RWPE2 (cell line): ENCODE results near the gene SPAG16.
A peak's percentile ranks its signal among the peaks of the same experiment; 100 is the strongest.

ENCODE experiments used
- ATAC-seq: fragments of 200-7000 bp; cut with Tn5 transposase; 3 replicates; pipeline ENCODE4 v1.9.1; 2021; ENCODE audit warnings: low read depth
- DNase-seq: peaks from one replicate; pipeline ENCODE4 v3.0.0-alpha.2; 2020; ENCODE audit warnings: low spot score
- H3K27ac ChIP-seq: fragments of 450-650 bp; 2 replicates; pipeline ENCODE4 v1.5.1; 2017; ENCODE audit warnings: mild to moderate bottlenecking; ENCODE audit not compliant: poor library complexity, severe bottlenecking
- H3K27me3 ChIP-seq: fragments of 250-450 bp; sonication (Bioruptor Pico); 2 replicates; pipeline ENCODE4 v1.5.1; 2021; ENCODE audit warnings: mild to moderate bottlenecking, moderate library complexity; ENCODE audit not compliant: insufficient read depth, poor library complexity, severe bottlenecking
- H3K36me3 ChIP-seq: fragments of 250-450 bp; sonication (Bioruptor Pico); 2 replicates; pipeline ENCODE4 v1.5.1; 2020; ENCODE audit warnings: low read depth, mild to moderate bottlenecking, moderate library complexity
- H3K4me1 ChIP-seq: fragments of 250-450 bp; sonication (Bioruptor Pico); 2 replicates; pipeline ENCODE4 v1.5.1; 2021; ENCODE audit warnings: mild to moderate bottlenecking, moderate library complexity; ENCODE audit not compliant: insufficient read depth, poor library complexity, severe bottlenecking
- H3K4me3 ChIP-seq: fragments of 250-450 bp; sonication (Bioruptor Pico); 2 replicates; pipeline ENCODE4 v1.5.1; 2021; ENCODE audit warnings: mild to moderate bottlenecking, moderate library complexity; ENCODE audit not compliant: severe bottlenecking
- H3K9me3 ChIP-seq: fragments of 250-450 bp; sonication (Bioruptor Pico); 2 replicates; pipeline ENCODE4 v1.5.1; 2021; ENCODE audit warnings: mild to moderate bottlenecking, moderate library complexity; ENCODE audit not compliant: severe bottlenecking
- CTCF ChIP-seq: fragments of 450-650 bp; IDR thresholded peaks from one replicate; pipeline ENCODE4 v1.5.1; 2017; ENCODE audit warnings: mild to moderate bottlenecking, moderate library complexity; ENCODE audit not compliant: poor library complexity, severe bottlenecking

Gene SPAG16

GRCh38 chr2:214367171-214367570 lies 1082.9 kb downstream of the SPAG16 start:
- Histone ChIP-seq H3K27me3 (no peaks in the 10 kb centered on the region), H3K27ac (no peak overlapping the region), H3K9me3 (no peaks in the 10 kb centered on the region), H3K36me3 (no peaks in the 10 kb centered on the region), H3K4me1 (no peaks in the 10 kb centered on the region), H3K4me3 (no peak overlapping the region)
- DNase-seq (no peak), ATAC-seq (no peak)
- no peak for TF ChIP-seq CTCF

GRCh38 chr2:214376618-214377285 lies 1092.5 kb downstream of the SPAG16 start:
- no peak for TF ChIP-seq CTCF
- no peaks in the 10 kb centered on the region for H3K9me3 ChIP-seq
- no peak overlapping the region for H3K4me3 ChIP-seq
- no peaks in the 10 kb centered on the region for H3K27me3 ChIP-seq
- H3K36me3 ChIP-seq = no peaks in the 10 kb centered on the region
- H3K27ac ChIP-seq = peak overlapping the region; percentile 77
- ATAC-seq = no peak
- H3K4me1 ChIP-seq = peaks cover 34% of the 10 kb centered on the region
- no peak for DNase-seq

GRCh38 chr2:214377286-214377624 lies 1093.0 kb downstream of the SPAG16 start:
- DNase-seq (no peak), ATAC-seq (peak; percentile 56)
- H3K27ac ChIP-seq = peak overlapping the region; percentile 77
- no peak for TF ChIP-seq CTCF
- H3K4me1 ChIP-seq = peaks cover 39% of the 10 kb centered on the region
- H3K4me3 ChIP-seq = no peak overlapping the region
- H3K27me3 ChIP-seq = no peaks in the 10 kb centered on the region
- no peaks in the 10 kb centered on the region for H3K36me3 ChIP-seq
- H3K9me3 ChIP-seq = no peaks in the 10 kb centered on the region

- Histone ChIP-seq H3K9me3 (no peaks in the 10 kb centered on the region), H3K36me3 (no peaks in the 10 kb centered on the region), H3K27me3 (no peaks in the 10 kb centered on the region), H3K27ac (peak overlapping the region; percentile 77), H3K4me3 (no peak overlapping the region), H3K4me1 (peaks cover 44% of the 10 kb centered on the region)
- DNase-seq (peak; percentile 73), ATAC-seq (peak; percentile 86)
- TF ChIP-seq CTCF = peak; percentile 57
Observed at GRCh38 chr2:214378455-214379103, 1094.3 kb downstream of the SPAG16 start.

GRCh38 chr2:214379227-214379626 lies 1095.0 kb downstream of the SPAG16 start:
- TF ChIP-seq CTCF = no peak
- Histone ChIP-seq H3K9me3 (no peaks in the 10 kb centered on the region), H3K27ac (peak overlapping the region; percentile 77), H3K4me1 (peaks cover 44% of the 10 kb centered on the region), H3K36me3 (no peaks in the 10 kb centered on the region), H3K27me3 (no peaks in the 10 kb centered on the region), H3K4me3 (no peak overlapping the region)
- ATAC-seq (peak; percentile 29), DNase-seq (no peak)
